HG03571 (cell line): ENCODE measurements around the gene SLC44A4.
"Not testable (repeated sequence)": the region's sequence is repeated elsewhere in the genome, so short reads cannot be mapped to it uniquely, and the experiment has no call there.

ENCODE experiments used
- ATAC-seq: cut with Tn5 transposase; IDR thresholded peaks from one replicate; pipeline ENCODE4 v1.9.1; 2021; ENCODE audit not compliant: unreplicated experiment

Gene SLC44A4

DNA sequence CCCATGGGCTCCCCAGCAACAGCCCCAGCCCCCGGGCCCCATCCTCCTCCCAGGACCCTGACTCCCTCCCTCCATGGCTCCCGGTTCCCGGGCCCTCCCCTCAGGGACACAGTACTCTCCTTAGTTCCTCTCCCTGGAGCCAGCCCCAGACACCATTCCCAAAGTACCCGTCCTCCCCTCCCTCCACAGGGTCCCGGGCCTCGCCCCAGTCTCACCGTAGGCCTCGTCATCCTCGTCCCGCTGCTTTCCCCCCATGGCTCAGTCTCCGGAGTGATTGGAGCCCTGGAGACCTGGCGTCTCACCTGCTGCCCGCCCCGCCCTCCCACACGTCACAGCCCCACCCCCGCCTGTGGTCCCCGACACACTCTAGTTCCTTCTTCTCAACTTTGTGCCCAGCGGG, at the start of gene SLC44A4:
Gene SLC44A4, minus strand, starts transcription at position 272 of the 400 bp plus-strand sequence. Its CDS starts 17 bp downstream, at position 255.
- no peak for ATAC-seq

DNA sequence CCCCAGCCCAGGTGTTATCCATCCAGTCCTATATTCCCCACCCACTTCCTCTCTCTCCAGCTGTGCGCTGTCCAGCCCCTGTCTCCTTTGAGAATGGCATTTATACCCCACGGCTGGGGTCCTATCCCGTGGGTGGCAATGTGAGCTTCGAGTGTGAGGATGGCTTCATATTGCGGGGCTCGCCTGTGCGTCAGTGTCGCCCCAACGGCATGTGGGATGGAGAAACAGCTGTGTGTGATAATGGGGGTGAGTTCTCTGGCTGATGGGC, 49.8 kb upstream of the SLC44A4 start:
- no peak for ATAC-seq

- ATAC-seq, result no peak
These were observed 49.3 kb upstream of the SLC44A4 start for GRCh38 chr6:31927863-31928671.

- no peak for ATAC-seq
These were observed 48.6 kb upstream of the SLC44A4 start, which contains the start of gene C2 for GRCh38 chr6:31927242-31927862. Gene C2 (plus strand): TSS chr6:31927717. CDS start chr6:31927753, 36 bp downstream.

- no peak for ATAC-seq
These were observed 44.1 kb upstream of the SLC44A4 start for GRCh38 chr6:31922942-31923341.

- no peak for ATAC-seq
These were observed 42.0 kb upstream of the SLC44A4 start for GRCh38 chr6:31920811-31921210.

DNA sequence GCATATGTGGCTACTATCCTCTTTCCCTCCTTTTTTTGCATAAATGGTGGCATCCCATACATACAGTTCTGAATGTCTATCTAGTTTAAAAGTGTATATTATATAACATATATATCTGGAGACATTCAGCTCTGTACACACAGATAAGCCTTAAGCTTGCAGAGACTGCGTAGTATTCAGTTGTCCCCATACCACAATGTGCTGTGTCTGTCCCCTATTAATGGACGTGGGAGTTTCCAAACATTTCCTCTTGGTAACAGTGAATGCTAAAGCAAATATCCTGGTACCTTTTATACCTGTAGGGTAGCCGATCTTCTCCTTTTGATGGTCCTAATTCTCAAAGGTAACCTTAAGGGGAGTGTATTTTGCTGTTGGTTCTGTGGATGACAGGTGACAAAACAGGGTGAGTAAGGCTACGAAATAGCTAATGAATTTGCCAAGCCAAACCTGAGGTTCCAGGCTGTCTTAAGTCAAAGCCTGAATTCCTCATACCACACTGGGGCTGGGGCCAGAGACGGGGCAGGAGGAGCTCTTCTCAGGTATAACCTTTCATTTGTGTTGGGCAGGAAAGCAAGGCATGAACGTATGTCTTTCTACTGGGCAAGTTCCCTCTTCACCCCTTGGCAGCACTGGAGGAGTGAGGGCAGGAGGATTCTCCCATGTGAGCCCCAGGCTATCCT, 41.0 kb upstream of the SLC44A4 start:
- no peak for ATAC-seq

- ATAC-seq, result no peak
These were observed 39.4 kb upstream of the SLC44A4 start for GRCh38 chr6:31918069-31918720.

DNA sequence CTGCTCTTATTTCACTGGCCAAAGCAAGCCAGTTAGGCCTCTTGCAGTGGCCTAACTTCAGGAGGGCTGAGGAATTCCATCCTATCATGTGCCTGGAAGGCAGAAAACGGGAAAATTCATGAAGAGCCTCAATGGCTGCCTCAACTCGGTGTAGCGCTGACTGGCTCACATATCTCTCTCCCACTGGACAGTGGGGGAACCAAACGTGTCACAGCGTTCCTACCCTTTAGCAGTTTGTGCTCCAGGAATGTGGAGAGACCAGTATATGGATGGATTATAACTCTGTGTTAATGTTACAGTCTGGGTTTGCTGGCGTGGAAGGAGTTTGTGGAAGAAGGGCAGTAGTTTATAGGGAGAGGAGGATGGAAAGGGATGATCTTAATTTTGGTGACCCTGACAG, 37.0 kb upstream of the SLC44A4 start:
- no peak for ATAC-seq

- no peak for ATAC-seq
These were observed 36.6 kb upstream of the SLC44A4 start for GRCh38 chr6:31915351-31915750.

GRCh38 chr6:31911826-31912585, 33.2 kb upstream of the SLC44A4 start:
- no peak for ATAC-seq

GRCh38 chr6:31909298-31909697, 30.5 kb upstream of the SLC44A4 start:
- not testable (repeated sequence) for ATAC-seq

DNA sequence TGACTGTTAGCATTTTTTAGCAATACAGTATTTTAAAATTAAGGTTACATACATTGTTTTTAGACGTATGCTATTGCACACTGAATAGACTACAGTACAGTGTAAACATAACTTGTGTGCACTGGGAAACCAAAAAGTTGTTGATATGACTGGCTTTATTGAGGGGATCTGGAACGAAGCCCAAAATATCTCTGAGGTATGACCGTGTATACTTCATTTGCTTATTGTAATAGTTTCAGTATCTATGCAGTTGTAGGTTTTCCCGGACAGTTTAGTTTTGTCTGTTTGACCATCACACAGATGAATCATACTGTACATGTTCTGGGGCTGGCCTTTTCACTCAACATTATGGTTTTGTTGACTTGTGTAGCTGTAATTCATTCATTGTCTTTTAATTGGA, 30.0 kb upstream of the SLC44A4 start:
- peak; percentile 70 for ATAC-seq

GRCh38 chr6:31908255-31908654, 29.5 kb upstream of the SLC44A4 start:
- not testable (repeated sequence) for ATAC-seq

DNA sequence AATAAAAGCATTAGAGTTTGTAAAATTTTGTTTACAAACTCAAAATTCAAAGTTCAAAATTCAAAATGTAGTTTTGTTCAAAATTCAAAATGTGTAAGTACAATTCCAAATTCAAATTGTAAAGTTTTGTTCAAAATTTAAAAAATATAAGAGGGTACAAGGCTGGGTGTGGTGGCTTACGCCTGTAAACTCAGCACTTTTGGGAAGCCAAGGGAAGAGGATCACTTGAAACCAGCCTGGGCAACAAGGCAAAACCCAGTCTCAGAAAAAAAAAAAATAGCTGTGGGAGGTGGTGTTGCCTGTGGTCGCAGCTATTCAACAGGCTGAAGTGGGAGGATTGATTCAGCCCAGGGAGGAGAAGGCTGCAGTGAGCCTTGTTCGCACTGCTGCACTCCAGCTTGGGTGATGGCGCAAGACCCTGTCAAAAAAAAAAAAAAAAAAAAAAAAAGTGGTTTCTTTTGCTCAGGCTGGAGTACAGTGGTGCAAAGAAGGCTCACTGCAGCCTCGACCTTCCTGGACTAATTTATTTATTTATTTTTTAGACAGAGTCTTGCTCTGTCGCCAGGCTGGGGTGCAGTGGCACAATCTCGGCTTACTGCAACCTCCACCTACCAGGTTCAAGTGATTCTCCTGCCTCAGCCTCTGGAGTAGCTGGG, 28.5 kb upstream of the SLC44A4 start:
- ATAC-seq, result no peak

DNA sequence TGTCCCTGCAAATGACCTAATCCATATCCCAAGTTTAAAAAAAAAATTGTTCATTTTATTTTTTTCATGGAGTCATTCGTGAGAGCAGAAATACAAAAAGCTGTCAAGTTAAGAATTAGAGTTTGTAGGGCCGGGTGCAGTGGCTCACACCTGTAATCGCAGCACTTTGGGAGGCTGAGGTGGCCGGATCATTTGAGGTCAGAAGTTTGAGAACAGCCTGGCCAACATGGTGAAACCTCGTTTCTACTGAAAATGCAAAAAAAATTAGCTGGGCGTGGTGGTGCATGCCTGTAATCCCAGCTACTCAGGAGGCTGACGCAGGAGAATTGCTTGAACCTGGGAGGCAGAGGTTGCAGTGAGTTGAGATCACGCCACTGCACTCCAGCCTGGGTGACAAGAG, 27.9 kb upstream of the SLC44A4 start:
- ATAC-seq, result not testable (repeated sequence)

DNA sequence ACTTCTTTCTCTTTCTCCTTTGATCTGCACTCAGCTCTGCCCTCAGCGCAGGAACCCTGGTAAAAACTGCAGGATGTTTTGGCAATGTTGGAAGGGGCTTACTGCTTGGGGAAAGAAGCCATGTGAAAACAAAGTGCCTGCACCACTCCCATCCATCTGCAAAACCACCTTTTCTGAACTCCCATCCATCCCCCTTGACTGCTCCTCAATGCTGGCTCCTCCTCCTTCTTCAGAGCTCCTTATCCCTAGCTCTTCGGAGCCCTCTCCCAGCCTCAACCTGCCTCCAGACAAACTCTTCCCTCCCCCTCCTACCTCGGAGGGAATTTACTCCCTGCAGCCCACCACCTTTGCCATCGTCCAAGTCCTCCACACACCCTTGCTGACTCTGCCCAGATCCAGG, 27.3 kb upstream of the SLC44A4 start:
- no peak for ATAC-seq

- no peak for ATAC-seq
These were observed 26.2 kb upstream of the SLC44A4 start for GRCh38 chr6:31905041-31905440.

- ATAC-seq, result no peak
These were observed 25.2 kb upstream of the SLC44A4 start for GRCh38 chr6:31903957-31904356.

GRCh38 chr6:31901953-31902643, 23.3 kb upstream of the SLC44A4 start, which contains the start of gene ZBTB12:
Gene ZBTB12 (minus strand): TSS chr6:31902086. CDS start chr6:31901305, 781 bp downstream.
- ATAC-seq, result peak; percentile 39
